ENCODE data around the gene MPDZ.

MPDZ gene

DNA sequence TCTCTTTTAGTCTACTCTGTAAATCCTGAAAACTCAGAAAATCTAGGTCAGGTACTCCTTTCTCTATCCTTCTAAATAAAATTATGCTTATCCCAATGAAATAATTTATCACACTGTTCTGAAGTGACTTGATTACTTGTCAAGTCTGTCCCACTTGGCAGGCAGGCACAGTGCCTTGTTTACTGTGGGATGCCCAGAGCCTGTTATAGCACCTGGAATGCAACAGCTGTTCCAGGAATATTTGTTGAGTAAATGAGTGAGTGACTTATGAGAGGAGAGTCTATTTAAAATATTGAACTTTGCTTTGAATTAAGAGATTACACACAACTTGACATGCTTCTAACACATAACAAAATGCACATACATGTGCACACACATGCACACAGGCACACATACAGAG, 130.0 kb downstream of the MPDZ start:
- H3K9ac ChIP-seq (ENCODE audit: low read length) = no peak overlapping the region
- no peaks in the 10 kb centered on the region for H3K79me2 ChIP-seq (ENCODE audit: low read length)
- no peak for TF ChIP-seq EZH2phosphoT487 (IDR thresholded peaks at IDR 0.05; ENCODE audit: low read depth)
- TF ChIP-seq, protein P1, sequence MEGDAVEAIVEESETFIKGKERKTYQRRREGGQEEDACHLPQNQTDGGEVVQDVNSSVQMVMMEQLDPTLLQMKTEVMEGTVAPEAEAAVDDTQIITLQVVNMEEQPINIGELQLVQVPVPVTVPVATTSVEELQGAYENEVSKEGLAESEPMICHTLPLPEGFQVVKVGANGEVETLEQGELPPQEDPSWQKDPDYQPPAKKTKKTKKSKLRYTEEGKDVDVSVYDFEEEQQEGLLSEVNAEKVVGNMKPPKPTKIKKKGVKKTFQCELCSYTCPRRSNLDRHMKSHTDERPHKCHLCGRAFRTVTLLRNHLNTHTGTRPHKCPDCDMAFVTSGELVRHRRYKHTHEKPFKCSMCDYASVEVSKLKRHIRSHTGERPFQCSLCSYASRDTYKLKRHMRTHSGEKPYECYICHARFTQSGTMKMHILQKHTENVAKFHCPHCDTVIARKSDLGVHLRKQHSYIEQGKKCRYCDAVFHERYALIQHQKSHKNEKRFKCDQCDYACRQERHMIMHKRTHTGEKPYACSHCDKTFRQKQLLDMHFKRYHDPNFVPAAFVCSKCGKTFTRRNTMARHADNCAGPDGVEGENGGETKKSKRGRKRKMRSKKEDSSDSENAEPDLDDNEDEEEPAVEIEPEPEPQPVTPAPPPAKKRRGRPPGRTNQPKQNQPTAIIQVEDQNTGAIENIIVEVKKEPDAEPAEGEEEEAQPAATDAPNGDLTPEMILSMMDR (IDR thresholded peaks at IDR 0.05; ENCODE audit: low read depth, low read length) = no peak
- no peaks in the 10 kb centered on the region for H3K36me3 ChIP-seq (replicated peaks; ENCODE audit: low read depth, low read length)
- H4K20me1 ChIP-seq (ENCODE audit: insufficient read depth, low read length) = no peaks in the 10 kb centered on the region
- H3K27ac ChIP-seq (ENCODE audit: low read length) = no peak overlapping the region
- H3K4me1 ChIP-seq (ENCODE audit: low read length) = no peaks in the 10 kb centered on the region
- no peak overlapping the region for H2AFZ ChIP-seq (ENCODE audit: low read depth, low read length)
- no peak overlapping the region for H3K4me3 ChIP-seq (ENCODE audit: low read length)
- no peak overlapping the region for H3K4me2 ChIP-seq (ENCODE audit: low read length)
- H3K27me3 ChIP-seq (ENCODE audit: low read depth, low read length) = no peaks in the 10 kb centered on the region
- H3K9me3 ChIP-seq (ENCODE audit: insufficient read depth, low read length) = no peaks in the 10 kb centered on the region

DNA sequence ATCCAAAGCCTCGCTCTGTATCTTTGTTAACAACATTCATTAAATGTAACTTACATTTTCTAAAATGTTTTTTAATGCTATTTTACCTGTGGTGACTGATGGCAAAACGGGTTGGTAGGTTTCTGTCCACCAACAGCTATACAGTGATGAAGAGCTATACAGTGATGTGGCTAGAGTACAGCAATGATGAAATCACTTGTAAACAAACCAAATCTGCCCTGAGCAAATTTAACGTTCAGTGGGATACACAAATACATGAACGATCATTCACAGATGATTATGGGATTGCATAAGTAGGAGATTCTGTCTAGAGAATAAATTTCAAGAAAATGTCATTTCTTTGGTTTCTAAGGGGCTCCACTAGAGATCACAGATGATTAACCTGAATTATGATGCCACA, 132.7 kb downstream of the MPDZ start:
- Histone ChIP-seq H3K4me2 (ENCODE audit: low read length) (no peak overlapping the region), H3K27me3 (ENCODE audit: low read depth, low read length) (no peaks in the 10 kb centered on the region), H3K9ac (ENCODE audit: low read length) (no peak overlapping the region), H3K27ac (ENCODE audit: low read length) (no peak overlapping the region), H3K4me3 (ENCODE audit: low read length) (no peak overlapping the region), H3K4me1 (ENCODE audit: low read length) (no peaks in the 10 kb centered on the region), H3K36me3 (replicated peaks; ENCODE audit: low read depth, low read length) (no peaks in the 10 kb centered on the region), H2AFZ (ENCODE audit: low read depth, low read length) (no peak overlapping the region), H4K20me1 (ENCODE audit: insufficient read depth, low read length) (no peaks in the 10 kb centered on the region), H3K79me2 (ENCODE audit: low read length) (no peaks in the 10 kb centered on the region), H3K9me3 (ENCODE audit: insufficient read depth, low read length) (no peaks in the 10 kb centered on the region)
- no peak for TF ChIP-seq EZH2phosphoT487 (IDR thresholded peaks at IDR 0.05; ENCODE audit: low read depth)
- TF ChIP-seq, protein P1 (IDR thresholded peaks at IDR 0.05; ENCODE audit: low read depth, low read length) = no peak

DNA sequence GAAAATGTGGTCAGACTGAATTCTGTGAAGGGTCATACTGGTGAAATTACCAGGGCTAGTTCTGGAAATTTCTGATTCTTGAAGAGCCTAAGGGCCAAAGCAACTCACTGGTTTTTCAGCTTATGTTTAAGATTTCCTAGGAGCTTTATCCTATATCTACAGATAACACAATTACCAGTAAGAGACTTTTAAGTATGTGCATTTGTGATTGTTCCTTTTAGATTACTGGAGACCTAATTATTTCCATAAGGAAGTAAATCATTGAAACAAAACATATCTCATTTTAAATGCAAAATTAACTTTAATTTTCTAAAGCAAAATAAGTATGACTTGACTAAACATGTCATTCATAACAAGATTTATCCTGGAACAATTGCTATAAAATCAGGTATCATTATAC, 134.2 kb downstream of the MPDZ start:
- Histone ChIP-seq H3K4me1 (ENCODE audit: low read length) (no peaks in the 10 kb centered on the region), H3K4me3 (ENCODE audit: low read length) (no peak overlapping the region), H3K27me3 (ENCODE audit: low read depth, low read length) (no peaks in the 10 kb centered on the region), H3K79me2 (ENCODE audit: low read length) (no peaks in the 10 kb centered on the region), H3K9ac (ENCODE audit: low read length) (no peak overlapping the region), H3K9me3 (ENCODE audit: insufficient read depth, low read length) (no peaks in the 10 kb centered on the region), H3K4me2 (ENCODE audit: low read length) (no peak overlapping the region), H4K20me1 (ENCODE audit: insufficient read depth, low read length) (no peaks in the 10 kb centered on the region), H3K36me3 (replicated peaks; ENCODE audit: low read depth, low read length) (no peaks in the 10 kb centered on the region), H2AFZ (ENCODE audit: low read depth, low read length) (no peak overlapping the region), H3K27ac (ENCODE audit: low read length) (no peak overlapping the region)
- TF ChIP-seq, protein P1 (IDR thresholded peaks at IDR 0.05; ENCODE audit: low read depth, low read length) = no peak
- TF ChIP-seq EZH2phosphoT487 (IDR thresholded peaks at IDR 0.05; ENCODE audit: low read depth) = no peak

DNA sequence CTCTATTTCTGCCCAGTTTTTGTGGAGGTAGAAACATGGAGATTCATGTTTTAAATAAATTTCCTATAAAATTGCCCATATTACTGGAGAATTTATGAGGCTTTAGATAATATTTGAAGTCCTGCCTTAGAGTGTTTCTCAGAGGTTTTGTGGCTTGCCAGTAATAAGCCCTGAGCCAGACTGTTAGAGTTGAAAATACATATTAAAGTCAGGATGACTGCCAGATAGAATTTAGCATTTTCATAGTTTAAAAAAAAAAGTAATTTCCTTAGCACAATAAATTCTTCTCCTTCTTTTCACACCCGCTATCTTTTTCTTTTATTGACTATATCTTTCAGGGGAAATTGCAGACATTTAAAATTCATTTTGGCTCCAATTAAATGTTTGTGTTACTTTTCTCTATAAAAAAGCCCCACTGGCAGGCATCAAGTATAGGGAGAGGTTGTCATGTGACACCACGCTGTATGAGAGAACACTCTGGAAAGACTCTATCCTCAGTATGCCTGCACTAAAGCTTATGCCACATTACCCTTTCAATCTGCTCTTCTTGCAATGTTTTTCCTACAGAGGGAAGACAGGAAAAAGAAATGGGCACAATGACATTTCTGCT, 135.2 kb downstream of the MPDZ start:
- H4K20me1 ChIP-seq (ENCODE audit: insufficient read depth, low read length) = no peaks in the 10 kb centered on the region
- no peak overlapping the region for H3K4me2 ChIP-seq (ENCODE audit: low read length)
- H3K27me3 ChIP-seq (ENCODE audit: low read depth, low read length) = no peaks in the 10 kb centered on the region
- H3K36me3 ChIP-seq (replicated peaks; ENCODE audit: low read depth, low read length) = no peaks in the 10 kb centered on the region
- no peak overlapping the region for H3K27ac ChIP-seq (ENCODE audit: low read length)
- H3K4me3 ChIP-seq (ENCODE audit: low read length) = no peak overlapping the region
- no peaks in the 10 kb centered on the region for H3K4me1 ChIP-seq (ENCODE audit: low read length)
- TF ChIP-seq EZH2phosphoT487 (IDR thresholded peaks at IDR 0.05; ENCODE audit: low read depth) = no peak
- TF ChIP-seq, protein P1 (IDR thresholded peaks at IDR 0.05; ENCODE audit: low read depth, low read length) = no peak
- no peak overlapping the region for H2AFZ ChIP-seq (ENCODE audit: low read depth, low read length)
- no peaks in the 10 kb centered on the region for H3K79me2 ChIP-seq (ENCODE audit: low read length)
- H3K9me3 ChIP-seq (ENCODE audit: insufficient read depth, low read length) = no peaks in the 10 kb centered on the region
- H3K9ac ChIP-seq (ENCODE audit: low read length) = no peak overlapping the region

All from OCI-LY3 (cell line).